Nephron (organoid): ENCODE measurements around the gene NFIX.
"Not testable (repeated sequence)": the region's sequence is repeated elsewhere in the genome, so short reads cannot be mapped to it uniquely, and the experiment has no call there.

ENCODE experiments used
- H3K27ac Mint-ChIP-seq, 3 experiments: 2 replicates each; pipeline ENCODE4 v1.8.0; 2020; ENCODE audit warnings: mixed read lengths in 3 of 3, mild to moderate bottlenecking in 2 of 3, moderate library complexity in 1 of 3
- H3K27me3 Mint-ChIP-seq: 2 replicates; pipeline ENCODE4 v1.8.0; 2021; ENCODE audit warnings: low read depth, mild to moderate bottlenecking, moderate library complexity, mixed read lengths
- H3K36me3 Mint-ChIP-seq: 2 replicates; pipeline ENCODE4 v1.8.0; 2020; ENCODE audit warnings: low read depth, mixed read lengths
- H3K4me1 Mint-ChIP-seq: 2 replicates; pipeline ENCODE4 v1.8.0; 2020; ENCODE audit warnings: mixed read lengths
- H3K4me3 Mint-ChIP-seq, 3 experiments: 2 replicates each; pipeline ENCODE4 v1.8.0; 2020; ENCODE audit warnings: mild to moderate bottlenecking in 3 of 3, mixed read lengths in 3 of 3, moderate library complexity in 2 of 3
- H3K9me3 Mint-ChIP-seq: 2 replicates; pipeline ENCODE4 v1.8.0; 2020; ENCODE audit warnings: mixed read lengths
- CTCF ChIP-seq, 3 experiments: fragments of 200-600 bp; sonication (generic); IDR thresholded peaks; one replicate each; pipeline ENCODE4 v1.5.0; 2021; ENCODE audit warnings: antibody characterized with exemption in 3 of 3; ENCODE audit not compliant: unreplicated experiment in 3 of 3

The NFIX gene

GRCh38 chr19:12953138-12953798 is 42.0 kb upstream of the NFIX start:
- Mint-ChIP-seq H3K4me1 (peaks cover 40% of the 10 kb centered on the region), H3K27me3 (no peaks in the 10 kb centered on the region), H3K27ac (peak overlapping the region; percentile 81 to 91 (median 84)), H3K9me3 (no peaks in the 10 kb centered on the region), H3K4me3 (peak overlapping the region; percentile 31 to 64 (median 52)), H3K36me3 (peaks cover 52% of the 10 kb centered on the region)
- TF ChIP-seq CTCF (IDR thresholded peaks at IDR 0.05; ENCODE audit: unreplicated experiment in 3 of 3): no peak

- Mint-ChIP-seq H3K4me3 (peak overlapping the region; percentile 28 to 91 (median 88)), H3K9me3 (no peaks in the 10 kb centered on the region), H3K4me1 (peaks cover 40% of the 10 kb centered on the region), H3K36me3 (peaks cover 48% of the 10 kb centered on the region), H3K27me3 (no peaks in the 10 kb centered on the region), H3K27ac (peak overlapping the region; percentile 83 to 91 (median 84))
- TF ChIP-seq CTCF (IDR thresholded peaks at IDR 0.05; ENCODE audit: unreplicated experiment in 3 of 3): no peak
Observed at GRCh38 chr19:12953799-12954611, 41.3 kb upstream of the NFIX start.

- TF ChIP-seq CTCF (IDR thresholded peaks at IDR 0.05; ENCODE audit: unreplicated experiment in 3 of 3): no peak
- Mint-ChIP-seq H3K36me3 (peaks cover 45% of the 10 kb centered on the region), H3K9me3 (no peaks in the 10 kb centered on the region), H3K4me3 (peak overlapping the region; percentile 28 to 91 (median 88)), H3K27me3 (no peaks in the 10 kb centered on the region), H3K4me1 (peaks cover 40% of the 10 kb centered on the region), H3K27ac (peak overlapping the region; percentile 57 to 91 (median 83))
Observed at GRCh38 chr19:12954612-12954962, 40.7 kb upstream of the NFIX start.

- Mint-ChIP-seq H3K4me1 (peaks cover 40% of the 10 kb centered on the region), H3K36me3 (peaks cover 36% of the 10 kb centered on the region), H3K4me3 (peak overlapping the region; percentile 84 to 91 (median 88)), H3K27ac (peak overlapping the region; percentile 88 to 91 (median 89))
- H3K9me3 Mint-ChIP-seq, H3K27me3 Mint-ChIP-seq: not testable (repeated sequence)
Observed at GRCh38 chr19:12955575-12955974, 39.7 kb upstream of the NFIX start.

- H3K27ac Mint-ChIP-seq: peak overlapping the region; percentile 88 to 91 (median 89)
- TF ChIP-seq CTCF (IDR thresholded peaks at IDR 0.05; ENCODE audit: unreplicated experiment in 3 of 3): no peak
- H3K36me3 Mint-ChIP-seq: peaks cover 31% of the 10 kb centered on the region
- peaks cover 4% of the 10 kb centered on the region for H3K27me3 Mint-ChIP-seq
- peaks cover 40% of the 10 kb centered on the region for H3K4me1 Mint-ChIP-seq
- H3K4me3 Mint-ChIP-seq: peak overlapping the region; percentile 84 to 91 (median 88)
- H3K9me3 Mint-ChIP-seq: no peaks in the 10 kb centered on the region
Observed at GRCh38 chr19:12955996-12956395, 39.3 kb upstream of the NFIX start.

GRCh38 chr19:12956446-12957388 is 38.6 kb upstream of the NFIX start, which contains the start of gene GADD45GIP1:
Gene GADD45GIP1, minus strand, starts transcription at chr19:12957223. Its CDS starts 11 bp downstream, at chr19:12957212.
- H3K27ac Mint-ChIP-seq: peak within 1 kb of the TSS; percentile 88 to 91 (median 89)
- peaks cover 4% of the 10 kb centered on the region for H3K27me3 Mint-ChIP-seq
- H3K36me3 Mint-ChIP-seq: peaks cover 24% of the 10 kb centered on the region
- no peaks in the 10 kb centered on the region for H3K9me3 Mint-ChIP-seq
- H3K4me1 Mint-ChIP-seq: peaks cover 40% of the 10 kb centered on the region
- TF ChIP-seq CTCF (IDR thresholded peaks at IDR 0.05; ENCODE audit: unreplicated experiment in 3 of 3): no peak
- peak within 1 kb of the TSS; percentile 86 to 91 (median 88) for H3K4me3 Mint-ChIP-seq

GRCh38 chr19:12957389-12957952 is 37.8 kb upstream of the NFIX start:
- H3K27me3 Mint-ChIP-seq, H3K9me3 Mint-ChIP-seq: not testable (repeated sequence)
- Mint-ChIP-seq H3K36me3 (peaks cover 19% of the 10 kb centered on the region), H3K4me3 (peak overlapping the region; percentile 86 to 89 (median 88)), H3K27ac (peak overlapping the region; percentile 59 to 89 (median 81)), H3K4me1 (peaks cover 38% of the 10 kb centered on the region)
